HG03354 (cell line): ENCODE measurements around the gene F5.

Experiments
- ATAC-seq: cut with Tn5 transposase; IDR thresholded peaks from one replicate; pipeline ENCODE4 v1.9.1; 2021; ENCODE audit warnings: mild to moderate bottlenecking; ENCODE audit not compliant: unreplicated experiment, poor library complexity, severe bottlenecking

Gene F5

DNA sequence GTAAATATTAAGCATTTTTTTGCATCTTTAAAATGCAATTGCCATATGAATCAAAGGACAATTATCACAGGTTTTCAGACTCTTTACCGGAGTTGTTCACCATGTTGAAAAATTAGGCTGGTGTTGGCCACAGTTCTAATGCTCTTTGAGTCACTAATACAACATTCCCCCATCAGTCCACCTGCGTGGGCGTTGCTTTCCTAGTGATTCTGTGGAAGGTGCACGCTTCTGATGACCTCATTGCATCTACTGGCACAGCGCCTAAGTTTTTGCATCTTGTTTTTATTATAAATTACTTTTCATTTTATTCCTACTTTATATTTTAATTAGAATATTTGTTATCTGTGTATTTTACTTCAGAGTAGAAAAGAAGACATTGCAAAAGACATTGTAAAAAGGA lies 4.7 kb upstream of the F5 start:
- no peak for ATAC-seq

DNA sequence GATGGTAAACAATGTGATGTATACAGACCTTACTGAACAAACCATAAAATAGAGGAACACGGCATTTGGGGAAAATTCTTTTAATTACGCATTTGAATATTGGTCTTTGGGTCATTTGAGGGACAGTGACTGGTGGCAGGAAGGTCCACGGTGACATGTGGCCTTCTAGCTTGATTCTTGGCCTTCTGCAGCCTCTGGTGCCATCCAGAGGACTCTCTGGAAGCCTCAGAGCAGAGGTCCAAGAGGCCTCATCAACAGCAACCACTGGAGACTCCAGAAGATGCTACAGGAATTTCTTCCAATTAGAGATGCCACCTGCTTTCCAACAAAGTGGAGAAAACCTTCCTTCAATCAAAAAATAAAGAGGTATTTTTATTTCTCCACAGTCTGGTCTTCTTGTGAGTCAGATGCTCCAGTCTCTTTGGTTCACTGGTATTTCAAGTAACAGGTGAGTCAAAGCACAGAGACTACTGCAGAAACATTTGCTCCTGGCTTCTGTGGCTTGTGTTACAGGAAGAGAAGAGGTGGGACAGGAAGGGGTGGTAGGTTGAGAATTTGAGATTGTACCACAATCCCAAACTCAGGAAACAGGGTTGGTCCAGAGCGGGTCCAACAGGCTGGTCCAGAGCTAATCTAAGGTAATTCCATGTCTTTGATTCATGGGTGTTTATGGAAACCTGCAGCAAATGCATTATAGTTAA lies 2.7 kb upstream of the F5 start:
- no peak for ATAC-seq

DNA sequence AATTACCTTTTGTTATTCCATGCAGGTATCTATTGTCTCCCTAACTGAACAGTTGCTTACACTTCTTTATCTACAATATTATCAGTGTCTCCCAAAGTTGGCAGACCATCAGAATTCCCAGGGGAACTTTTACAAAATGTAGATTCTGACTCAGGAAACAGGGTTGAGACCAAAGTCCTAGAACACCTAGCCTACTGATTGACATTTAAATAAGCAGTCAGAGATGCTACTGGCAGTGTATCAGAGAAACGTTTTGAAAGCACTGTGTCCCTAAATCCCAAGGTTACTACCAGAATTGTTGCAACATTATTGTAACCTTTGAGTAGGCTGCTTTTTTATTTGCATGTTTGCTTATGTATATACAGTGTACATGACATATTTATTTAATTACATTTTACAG lies 1.8 kb upstream of the F5 start:
- ATAC-seq = no peak

DNA sequence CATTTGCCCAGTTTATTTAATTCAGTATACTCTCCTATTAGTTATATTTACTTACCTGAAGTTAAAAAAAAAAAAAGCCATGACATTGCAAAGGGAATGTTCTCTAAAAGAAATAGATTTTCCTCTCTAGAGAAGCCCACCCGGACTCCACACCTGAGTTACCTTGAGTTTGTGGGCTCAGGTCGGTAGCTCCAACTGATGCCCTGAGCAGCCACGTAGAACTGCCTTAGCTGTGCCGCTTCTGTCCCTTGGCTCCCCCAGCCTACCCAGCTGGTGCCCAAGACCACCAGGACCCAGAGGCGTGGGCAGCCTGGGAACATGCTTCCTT lies 250 bp downstream of the F5 start:
- peak; percentile 32 for ATAC-seq

DNA sequence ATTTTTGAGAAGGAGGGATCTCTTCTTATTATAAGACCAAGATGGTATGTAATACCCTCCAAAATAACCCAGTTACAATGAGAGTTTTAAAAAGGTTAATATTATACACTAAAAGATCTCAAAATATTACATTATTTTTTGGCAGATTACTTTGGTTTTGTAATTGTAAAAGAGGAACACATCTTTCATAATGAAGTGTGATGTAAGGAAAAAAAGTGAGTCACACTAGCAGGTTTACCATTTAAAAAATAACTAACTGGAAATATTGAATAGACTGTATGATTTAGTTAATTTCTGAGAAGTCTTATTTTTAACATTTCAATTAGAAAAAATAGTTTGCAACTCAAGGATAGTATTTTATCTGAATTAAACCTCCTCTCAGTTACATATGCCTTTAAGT lies 1.1 kb downstream of the F5 start:
- ATAC-seq = no peak

DNA sequence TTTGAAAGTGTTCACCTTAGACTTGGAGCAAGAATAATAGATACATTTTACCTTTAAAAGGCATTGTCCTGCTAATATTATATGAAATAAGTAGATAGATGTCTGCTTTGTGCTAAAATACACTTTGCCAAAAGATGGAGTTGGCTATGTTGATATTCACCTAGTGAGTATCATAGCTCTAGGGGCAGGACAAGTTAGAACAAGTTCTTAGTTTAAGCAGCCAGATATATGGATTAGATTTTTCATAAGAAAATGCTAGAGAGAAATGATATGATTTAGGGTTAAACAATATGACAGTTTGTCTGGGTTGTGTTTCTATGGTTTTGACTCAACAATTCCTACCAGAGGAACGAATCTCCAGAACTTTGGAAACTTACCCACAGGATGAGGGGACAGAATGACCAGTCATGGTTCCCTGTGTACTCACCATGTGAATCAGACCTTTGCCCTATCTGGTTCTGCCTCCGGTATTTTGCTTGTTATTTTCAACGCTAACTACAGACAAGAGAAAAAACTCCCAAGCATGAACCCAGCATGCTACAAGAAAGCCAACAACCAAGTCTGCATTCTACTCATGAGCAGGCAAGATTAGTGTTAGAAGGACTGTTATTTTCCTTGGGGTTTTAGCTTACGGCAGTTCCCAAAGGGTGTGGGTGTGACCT lies 1.7 kb downstream of the F5 start:
- no peak for ATAC-seq

DNA sequence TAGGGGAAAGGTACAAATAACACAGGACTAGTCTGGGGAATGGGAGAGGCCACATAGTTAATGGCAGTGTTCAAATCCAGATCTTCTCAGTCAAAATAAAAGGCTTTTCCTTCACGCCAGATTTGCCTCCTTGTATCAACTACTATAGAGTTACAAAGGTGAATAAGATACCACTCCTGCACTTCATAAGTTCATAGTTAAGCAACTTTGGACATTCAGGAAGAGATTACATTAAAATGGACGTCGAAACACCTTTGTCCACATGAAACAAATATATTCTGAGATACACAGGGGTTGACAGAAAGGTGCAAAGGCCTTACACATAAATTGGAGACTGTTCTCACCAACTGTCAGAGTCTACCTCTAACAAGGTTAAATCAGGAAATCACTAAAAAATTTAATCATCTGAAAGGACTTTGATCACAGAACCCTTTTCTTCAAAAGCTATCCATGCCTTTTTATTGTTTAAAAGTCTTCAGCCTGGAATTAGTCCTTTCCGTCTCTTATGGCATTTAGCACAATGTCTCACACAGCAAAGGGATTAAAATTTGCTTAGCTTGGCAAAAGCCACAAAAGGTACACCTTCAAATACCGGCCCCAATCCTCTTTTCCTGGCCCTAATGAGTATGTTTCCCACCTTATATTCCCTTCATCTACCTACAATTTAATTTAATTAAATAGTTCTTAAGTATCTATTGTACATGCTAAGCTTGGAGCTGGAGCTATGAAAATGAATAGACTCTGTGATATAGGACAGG lies 8.1 kb downstream of the F5 start:
- no peak for ATAC-seq

DNA sequence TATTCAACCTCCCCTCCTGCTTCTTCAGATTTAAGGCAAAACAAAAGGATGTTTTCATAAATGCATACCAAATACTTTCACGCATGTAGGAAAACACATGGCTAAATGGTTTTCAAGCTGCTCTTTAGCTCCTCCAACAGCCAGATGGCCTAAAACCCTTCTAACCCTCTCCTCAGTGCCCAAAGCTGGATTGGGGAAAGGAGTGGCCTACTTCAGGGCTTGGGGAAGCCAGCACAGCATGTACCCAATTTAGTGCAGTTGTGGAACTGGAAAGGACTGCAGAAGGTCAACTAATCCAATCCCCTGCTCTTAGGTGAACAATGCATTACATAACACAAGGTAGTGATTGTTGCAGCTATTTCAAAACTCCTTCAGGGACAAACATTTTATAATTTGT lies 9.3 kb downstream of the F5 start:
- no peak for ATAC-seq

DNA sequence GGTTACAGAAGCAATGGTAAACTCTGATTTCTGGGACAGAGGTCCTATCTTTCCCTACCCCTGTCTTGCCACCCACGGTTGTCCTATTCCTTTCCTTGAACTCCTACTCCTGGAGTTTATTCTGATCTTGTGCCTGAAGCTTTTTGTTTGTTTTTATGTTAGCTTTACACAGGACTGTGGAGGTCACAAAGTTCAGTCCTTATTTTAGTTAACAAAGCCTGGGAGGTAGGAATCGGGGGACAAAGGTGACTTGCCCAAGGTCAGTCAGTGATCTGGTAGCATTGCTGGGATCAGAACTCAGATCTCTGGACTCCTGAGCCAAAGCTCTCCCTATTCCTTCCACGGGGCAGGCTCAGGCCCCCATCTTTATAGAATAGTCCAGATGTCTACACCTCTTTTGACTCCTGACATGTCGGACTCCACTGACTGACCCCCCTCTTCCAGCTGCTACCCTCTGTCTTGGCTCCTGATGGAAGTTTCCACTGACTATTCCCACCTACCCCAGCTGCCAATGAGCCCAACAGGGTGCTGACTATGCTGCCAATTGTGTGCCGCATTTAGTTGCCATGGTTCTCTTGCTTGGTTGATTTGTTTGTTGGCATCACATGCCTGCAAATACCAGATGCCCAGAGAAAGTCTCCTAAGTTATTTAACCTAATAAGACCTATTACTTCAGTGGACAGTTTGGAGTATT lies 9.9 kb downstream of the F5 start:
- no peak for ATAC-seq

DNA sequence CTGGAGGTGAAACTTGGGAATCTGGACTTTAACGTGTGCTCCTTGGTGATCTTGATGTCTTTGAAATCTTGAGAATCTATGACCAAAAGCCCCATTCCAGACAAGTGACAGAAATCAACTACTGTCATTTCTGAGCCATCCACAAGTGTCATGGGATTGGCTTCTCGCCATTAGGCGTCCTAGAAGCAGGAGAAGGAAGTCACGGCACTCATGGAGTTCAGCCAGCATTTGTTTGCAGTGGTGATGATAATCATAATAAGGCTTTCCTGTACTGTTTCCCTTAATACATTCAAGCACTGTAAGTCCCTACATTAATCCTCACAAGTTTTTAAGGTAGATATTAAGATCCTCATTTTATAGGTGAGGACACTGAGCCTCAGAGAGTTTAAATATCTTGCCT lies 11.9 kb downstream of the F5 start:
- no peak for ATAC-seq

DNA sequence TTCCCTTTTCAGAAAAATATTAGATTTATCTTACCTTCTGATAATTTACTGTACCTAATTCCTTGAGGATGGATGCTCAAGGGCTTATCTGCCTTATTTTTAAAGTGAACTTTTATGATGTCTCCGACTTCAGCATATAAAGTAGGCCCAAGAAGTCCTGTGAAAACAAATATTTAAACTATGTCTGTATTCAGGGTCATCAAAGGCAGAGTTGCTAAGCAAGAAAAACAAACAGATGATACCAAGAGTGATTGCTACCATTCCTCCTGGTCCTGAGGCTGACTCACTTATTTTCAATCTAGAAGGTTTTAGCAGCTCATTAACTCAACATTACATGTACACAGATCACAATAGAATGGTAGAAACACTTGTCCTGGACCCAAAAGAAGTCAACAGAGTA lies 14.1 kb downstream of the F5 start:
- no peak for ATAC-seq

DNA sequence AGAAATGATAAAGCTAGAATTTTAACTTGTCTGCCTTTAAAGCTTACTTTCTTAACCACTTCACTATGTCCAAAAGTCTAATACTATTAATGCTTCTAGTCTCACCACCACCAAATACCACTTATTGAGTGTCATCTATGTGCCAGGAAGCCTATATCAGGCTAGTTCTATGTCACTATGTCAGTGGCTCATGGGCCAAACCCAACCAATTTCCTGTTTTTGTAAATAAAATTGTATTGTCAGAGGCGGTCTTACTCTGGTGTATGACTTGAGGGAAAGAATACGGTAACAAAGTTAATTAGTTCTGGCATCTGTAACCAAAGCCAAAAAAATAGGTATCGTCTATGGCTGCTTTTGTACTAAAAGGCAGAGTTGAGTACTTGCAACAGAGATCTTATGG lies 14.8 kb downstream of the F5 start:
- no peak for ATAC-seq

DNA sequence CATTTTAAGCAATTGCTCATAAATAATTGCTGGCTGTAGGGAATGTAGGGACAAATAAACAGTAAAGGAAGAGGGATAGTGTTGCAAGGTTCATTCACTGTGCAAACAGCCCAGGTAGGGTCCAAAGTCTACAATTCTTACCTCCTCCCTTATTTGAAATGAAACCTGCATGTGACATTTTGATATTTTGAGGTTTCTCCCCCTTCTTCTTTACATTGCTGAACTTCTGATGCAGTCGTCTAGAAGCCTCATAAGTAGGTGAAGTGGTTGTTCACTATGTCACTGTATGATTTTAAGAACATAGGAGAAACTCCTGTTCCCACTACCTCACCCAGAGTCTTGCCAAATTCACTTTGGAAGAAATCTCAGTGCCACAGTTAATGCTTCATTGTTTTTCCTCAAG lies 16.1 kb downstream of the F5 start:
- no peak for ATAC-seq

DNA sequence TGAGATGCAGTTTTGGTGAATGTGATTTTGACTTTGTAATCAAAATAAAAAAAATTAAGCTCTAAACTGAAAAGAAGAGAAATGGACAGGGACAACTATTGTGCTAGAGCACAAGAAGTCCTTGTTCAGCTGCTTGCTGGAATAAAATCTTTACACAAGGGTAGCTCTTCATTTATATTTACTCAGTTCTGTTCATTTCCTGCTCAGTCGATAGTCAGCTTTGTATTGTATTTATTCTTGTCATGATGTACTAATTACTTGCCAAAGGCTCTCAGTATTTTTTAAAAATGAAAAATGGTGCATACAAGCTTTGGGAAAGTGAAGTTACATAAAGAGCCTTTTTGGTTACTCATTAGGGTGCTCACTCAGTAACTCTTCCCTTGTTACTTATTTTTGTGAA lies 17.8 kb downstream of the F5 start:
- no peak for ATAC-seq

DNA sequence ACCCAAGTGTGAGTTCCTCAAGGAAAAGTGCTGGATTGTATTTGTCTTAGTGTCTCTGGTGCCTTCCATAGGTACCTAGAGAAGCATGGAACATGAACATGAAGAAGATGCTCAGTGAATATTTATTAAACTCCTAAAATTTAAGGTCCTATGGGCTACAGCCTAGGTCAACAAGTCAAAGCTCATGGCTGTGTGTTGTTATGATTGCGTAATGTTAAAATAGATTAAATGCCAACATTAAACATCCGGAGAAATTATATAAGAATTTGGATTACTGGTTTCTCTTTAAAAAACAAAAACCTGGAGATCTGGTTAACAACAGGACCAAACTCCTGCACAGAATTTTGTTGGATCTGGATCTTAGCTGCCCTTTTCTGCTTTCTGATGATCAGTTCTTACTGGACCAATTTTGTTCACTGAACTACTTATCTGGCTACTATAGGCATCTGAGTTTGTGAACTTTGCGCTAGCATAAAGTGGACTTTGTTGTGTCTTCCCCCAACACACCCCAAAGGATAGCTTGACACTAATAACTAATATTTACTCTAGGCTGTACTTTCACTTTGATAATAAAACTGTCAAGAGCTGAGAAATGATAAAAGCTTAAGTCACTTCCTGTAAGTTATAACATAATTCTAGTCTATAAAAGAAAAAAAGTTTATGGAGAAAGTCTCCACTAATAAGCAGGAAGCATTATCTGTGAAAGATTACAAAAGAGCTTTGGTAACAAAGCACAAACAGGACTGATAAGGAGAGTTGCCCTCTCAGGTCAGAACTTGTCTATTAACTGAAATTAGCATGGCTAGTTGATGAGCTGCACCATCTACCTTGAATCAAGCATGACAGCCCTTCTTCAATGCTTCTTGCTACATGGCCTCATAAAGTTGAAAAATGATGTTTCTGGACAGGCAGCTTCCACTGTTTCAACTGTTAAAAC lies 20.7 kb downstream of the F5 start:
- no peak for ATAC-seq

DNA sequence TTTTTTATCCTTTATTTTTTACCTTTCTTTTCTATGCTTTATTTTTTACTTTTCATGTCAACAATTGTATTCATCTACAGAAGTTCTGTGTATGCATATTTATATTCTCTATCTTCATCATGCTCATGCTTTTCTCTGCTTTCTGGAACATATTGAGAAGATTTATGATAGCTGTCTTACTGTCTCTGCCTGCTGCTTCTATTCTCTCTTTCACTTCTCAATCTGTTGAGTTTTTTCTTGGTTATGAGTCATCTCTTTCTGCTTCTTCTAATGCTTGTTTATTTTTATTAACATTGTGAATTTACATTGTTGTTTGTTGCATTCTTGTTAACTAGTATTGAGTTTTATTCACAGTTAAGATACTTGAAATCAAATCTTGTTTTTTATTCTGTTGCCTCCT lies 22.6 kb downstream of the F5 start:
- no peak for ATAC-seq

DNA sequence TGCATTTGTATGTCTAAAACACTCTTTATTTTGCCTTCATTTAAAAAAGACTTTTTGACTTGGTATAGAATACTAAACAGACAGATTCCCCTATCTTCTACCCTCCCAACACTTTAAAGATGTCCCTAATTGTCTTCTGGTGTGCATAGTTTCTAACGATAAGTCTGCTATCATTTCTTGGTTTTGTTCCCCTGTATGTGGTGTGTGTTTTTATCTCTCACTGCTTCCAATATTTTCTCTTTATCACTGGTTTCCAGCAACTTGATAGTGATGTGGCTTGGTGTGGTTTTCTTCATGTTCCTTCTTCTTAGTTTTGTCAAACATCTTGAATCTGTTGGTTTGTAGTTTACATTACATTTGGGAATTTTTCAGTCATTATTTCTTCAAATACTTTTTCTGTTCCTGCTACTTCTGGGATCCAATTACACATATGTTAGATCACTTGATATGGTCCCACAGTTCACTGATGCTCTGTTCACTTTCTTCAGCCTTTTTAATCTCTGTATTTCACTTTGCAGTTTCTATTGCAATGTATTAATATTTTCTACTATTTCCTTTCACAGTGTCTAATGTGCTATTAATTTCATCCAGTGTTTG lies 23.2 kb downstream of the F5 start:
- ATAC-seq = no peak

DNA sequence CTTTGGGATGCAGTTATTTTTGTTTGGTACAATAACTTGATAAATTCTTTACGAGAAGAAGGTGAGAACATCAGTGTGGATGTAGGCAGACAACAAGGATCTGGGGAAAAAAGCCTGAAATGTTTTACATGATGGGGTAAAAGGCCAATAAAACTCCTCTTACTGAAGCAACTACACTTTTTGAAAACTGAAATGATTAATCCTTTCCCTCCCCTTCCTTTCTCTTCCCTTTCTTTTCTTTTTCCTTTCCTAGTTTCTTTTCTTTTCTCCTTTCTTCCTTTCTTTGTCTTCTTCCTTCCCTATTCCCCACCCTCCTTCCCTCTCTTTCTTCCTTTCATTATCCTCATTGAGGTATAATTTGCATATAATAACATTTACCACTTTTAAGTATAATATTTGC lies 24.6 kb downstream of the F5 start:
- no peak for ATAC-seq

DNA sequence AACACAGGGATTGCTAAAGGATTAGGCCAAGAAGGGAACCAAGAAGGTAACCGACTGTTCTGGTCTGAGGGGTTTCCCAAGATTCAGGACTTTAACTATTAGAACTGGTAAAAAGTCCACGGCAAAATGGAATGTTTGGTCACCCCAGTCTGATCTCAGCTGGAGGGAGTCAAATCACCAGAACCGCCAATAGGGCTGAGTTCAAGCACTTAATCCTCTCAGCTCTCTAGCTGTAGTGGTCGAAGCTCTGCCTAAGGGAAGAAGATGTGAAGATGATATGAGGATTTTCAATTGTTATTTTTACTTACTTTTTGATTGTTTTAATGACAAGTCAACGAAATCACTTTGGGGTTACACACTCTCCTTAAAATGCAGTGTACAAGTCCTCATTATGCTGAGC lies 29.1 kb downstream of the F5 start:
- no peak for ATAC-seq
